ENCODE data around the gene RUNX1. TPM values are rescaled to one million over a fixed set of nuclear protein-coding genes. Genes with fewer than 3 reads are reported as not detected.
A peak's percentile ranks its signal among the peaks of the same experiment; 100 is the strongest.

Gene RUNX1
- total and polyA plus RNA-seq, 2 experiments from 2014 or later, result 0.12 TPM; not detected in 1

DNA sequence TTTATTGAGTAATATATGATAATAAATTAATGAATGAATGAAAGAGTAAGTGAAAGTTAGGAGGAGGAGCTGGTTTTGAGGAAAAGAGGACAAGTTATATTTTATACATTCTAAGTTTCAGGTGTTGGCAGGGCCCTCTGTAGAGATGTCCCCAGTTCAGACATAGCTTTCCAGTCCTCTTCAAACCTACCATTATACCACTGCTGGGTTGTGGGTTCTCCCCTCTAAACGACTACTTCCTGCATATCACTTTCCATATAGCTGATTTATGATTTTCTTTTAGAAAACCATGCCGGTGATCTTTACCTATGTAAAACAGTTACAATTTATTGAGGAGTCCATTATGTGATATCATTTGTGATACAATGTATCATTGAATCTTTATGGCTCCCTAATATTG, 116.9 kb downstream of the RUNX1 start:
- Histone ChIP-seq H3K27me3 (peaks cover 60% of the 10 kb centered on the region), H3K27ac (no peak overlapping the region)

DNA sequence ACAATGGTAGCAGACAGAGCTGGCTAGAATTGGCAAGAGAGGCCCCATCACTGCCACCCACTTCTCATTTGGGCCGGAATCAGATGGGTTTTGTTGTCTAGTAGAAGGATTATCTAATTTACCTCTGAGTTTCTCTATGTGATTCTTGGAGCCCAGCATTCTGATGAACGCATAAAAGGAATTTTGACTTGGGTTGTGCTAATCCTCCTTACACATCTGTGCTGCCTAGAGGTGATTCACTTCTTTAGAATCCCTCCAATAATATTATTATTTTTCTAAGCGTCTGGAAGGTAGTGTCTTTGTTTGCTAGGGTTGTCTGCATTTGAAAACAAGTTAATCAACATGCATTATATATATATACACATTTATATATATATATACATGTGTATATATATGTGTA, 118.1 kb downstream of the RUNX1 start:
- TF ChIP-seq, protein P1, sequence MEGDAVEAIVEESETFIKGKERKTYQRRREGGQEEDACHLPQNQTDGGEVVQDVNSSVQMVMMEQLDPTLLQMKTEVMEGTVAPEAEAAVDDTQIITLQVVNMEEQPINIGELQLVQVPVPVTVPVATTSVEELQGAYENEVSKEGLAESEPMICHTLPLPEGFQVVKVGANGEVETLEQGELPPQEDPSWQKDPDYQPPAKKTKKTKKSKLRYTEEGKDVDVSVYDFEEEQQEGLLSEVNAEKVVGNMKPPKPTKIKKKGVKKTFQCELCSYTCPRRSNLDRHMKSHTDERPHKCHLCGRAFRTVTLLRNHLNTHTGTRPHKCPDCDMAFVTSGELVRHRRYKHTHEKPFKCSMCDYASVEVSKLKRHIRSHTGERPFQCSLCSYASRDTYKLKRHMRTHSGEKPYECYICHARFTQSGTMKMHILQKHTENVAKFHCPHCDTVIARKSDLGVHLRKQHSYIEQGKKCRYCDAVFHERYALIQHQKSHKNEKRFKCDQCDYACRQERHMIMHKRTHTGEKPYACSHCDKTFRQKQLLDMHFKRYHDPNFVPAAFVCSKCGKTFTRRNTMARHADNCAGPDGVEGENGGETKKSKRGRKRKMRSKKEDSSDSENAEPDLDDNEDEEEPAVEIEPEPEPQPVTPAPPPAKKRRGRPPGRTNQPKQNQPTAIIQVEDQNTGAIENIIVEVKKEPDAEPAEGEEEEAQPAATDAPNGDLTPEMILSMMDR (IDR thresholded peaks at IDR 0.05; ENCODE audit: low read depth, low read length), result no peak
- H3K27me3 ChIP-seq, result peaks cover 53% of the 10 kb centered on the region
- no peak overlapping the region for H3K27ac ChIP-seq
- no peak overlapping the region for H3K4me3 ChIP-seq
- no peak for DNase-seq (ENCODE audit: low read depth in 1 of 2, low spot score in 1 of 2)
- no peaks in the 10 kb centered on the region for H3K9me3 ChIP-seq (ENCODE audit: low read depth)
- no peaks in the 10 kb centered on the region for H3K4me1 ChIP-seq (ENCODE audit: low read depth)
- no peaks in the 10 kb centered on the region for H3K36me3 ChIP-seq

More for the DNA sequence above, 116.9 kb downstream of the RUNX1 start:
- no peak overlapping the region for H3K4me3 ChIP-seq
- no peaks in the 10 kb centered on the region for H3K36me3 ChIP-seq
- H3K9me3 ChIP-seq (ENCODE audit: low read depth), result no peaks in the 10 kb centered on the region
- H3K4me1 ChIP-seq (ENCODE audit: low read depth), result no peaks in the 10 kb centered on the region
- no peak for DNase-seq (ENCODE audit: low read depth in 1 of 2, low spot score in 1 of 2)
- TF ChIP-seq, protein P1 (IDR thresholded peaks at IDR 0.05; ENCODE audit: low read depth, low read length), result no peak

DNA sequence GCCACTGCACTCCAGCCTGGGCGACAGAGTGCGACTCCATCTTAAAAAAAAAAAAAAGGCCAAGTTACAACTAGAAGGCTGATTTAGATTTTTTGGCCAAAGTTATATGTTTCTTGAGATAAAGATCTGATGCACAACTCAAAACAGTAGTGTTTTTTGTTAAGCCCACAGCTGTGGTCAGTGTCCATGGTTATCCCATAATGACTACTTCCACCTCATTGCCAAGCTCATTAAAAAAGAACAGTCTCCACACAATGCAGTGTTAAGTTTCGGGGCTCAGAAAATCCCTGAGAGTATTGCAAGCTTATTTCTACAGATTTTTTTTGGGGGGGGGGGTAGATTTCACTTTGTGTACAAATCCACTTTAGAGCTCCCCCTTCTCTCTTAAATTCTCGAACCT, 120.5 kb downstream of the RUNX1 start:
- no peak overlapping the region for H3K4me3 ChIP-seq

GRCh38 chr21:34927992-34928391, 121.1 kb downstream of the RUNX1 start:
- H3K4me1 ChIP-seq (ENCODE audit: low read depth), result no peaks in the 10 kb centered on the region
- no peak for DNase-seq (ENCODE audit: low read depth in 1 of 2, low spot score in 1 of 2)
- TF ChIP-seq, protein P1 (IDR thresholded peaks at IDR 0.05; ENCODE audit: low read depth, low read length), result no peak
- H3K27ac ChIP-seq, result no peak overlapping the region
- H3K27me3 ChIP-seq, result peaks cover 40% of the 10 kb centered on the region
- no peaks in the 10 kb centered on the region for H3K36me3 ChIP-seq
- H3K4me3 ChIP-seq, result no peak overlapping the region
- no peaks in the 10 kb centered on the region for H3K9me3 ChIP-seq (ENCODE audit: low read depth)

More for the DNA sequence above, 120.5 kb downstream of the RUNX1 start:
- TF ChIP-seq, protein P1 (IDR thresholded peaks at IDR 0.05; ENCODE audit: low read depth, low read length), result no peak
- Histone ChIP-seq H3K4me1 (ENCODE audit: low read depth) (no peaks in the 10 kb centered on the region), H3K9me3 (ENCODE audit: low read depth) (no peaks in the 10 kb centered on the region), H3K27ac (no peak overlapping the region), H3K36me3 (no peaks in the 10 kb centered on the region), H3K27me3 (peaks cover 42% of the 10 kb centered on the region)
- DNase-seq (ENCODE audit: low read depth in 1 of 2, low spot score in 1 of 2), result no peak

- H3K27me3 ChIP-seq, result peaks cover 37% of the 10 kb centered on the region
These were observed 122.2 kb downstream of the RUNX1 start for GRCh38 chr21:34926803-34927467.

More at GRCh38 chr21:34926803-34927467, 122.2 kb downstream of the RUNX1 start:
- no peaks in the 10 kb centered on the region for H3K9me3 ChIP-seq (ENCODE audit: low read depth)
- TF ChIP-seq, protein P1 (IDR thresholded peaks at IDR 0.05; ENCODE audit: low read depth, low read length), result no peak
- no peak overlapping the region for H3K4me3 ChIP-seq
- no peaks in the 10 kb centered on the region for H3K36me3 ChIP-seq
- peak; percentile 23 to 53 for DNase-seq (ENCODE audit: low read depth in 1 of 2, low spot score in 1 of 2)
- no peaks in the 10 kb centered on the region for H3K4me1 ChIP-seq (ENCODE audit: low read depth)
- H3K27ac ChIP-seq, result no peak overlapping the region

All from cardiac muscle cell (in vitro differentiated cells and primary cell).